ENCODE data around the gene TFAM.

- TF ChIP-seq CTCF (IDR thresholded peaks at IDR 0.05), result no peak
- TF ChIP-seq POLR2A (IDR thresholded peaks at IDR 0.05), result no peak
Measured at GRCh38 chr10:58350619-58351323, 34.4 kb upstream of the TFAM start.
